SK-N-SH (cell line): Measurements from ENCODE around the gene HAUS8. TPM values are rescaled to one million over a fixed set of nuclear protein-coding genes. Genes with fewer than 3 reads are reported as not detected.

ENCODE experiments used
- CTCF ChIA-PET: fragments of 300-600, 350-600 bp; formaldehyde crosslinking; extraction: SDS; loops from one replicate; lab custom pipeline; 2021; lab: Yijun Ruan, JAX
- POLR2A ChIA-PET: fragments of 350-600 bp; sonication (Branson Sonifier 250); formaldehyde crosslinking; extraction: SDS; loops from one replicate; lab custom pipeline; 2020; ENCODE audit warnings: antibody characterized with exemption, inconsistent platforms; lab: Yijun Ruan, JAX
- DNase-seq: peaks from one replicate; pipeline ENCODE4 v3.0.0; 2012
- H2AFZ ChIP-seq: fragments of 200-600 bp; sonication (generic); 2 replicates; pipeline ENCODE4 v1.8.1; 2016; ENCODE audit warnings: antibody characterized with exemption, mild to moderate bottlenecking, low read depth
- H3F3A ChIP-seq: fragments of 200-600 bp; sonication (generic); replicated peaks from 2 replicates; pipeline ENCODE3; 2016; ENCODE audit warnings: antibody characterized with exemption, mild to moderate bottlenecking; ENCODE audit not compliant: insufficient read depth
- H3K27ac ChIP-seq, 2 experiments: fragments of 200-500 bp in 1 of 2; fragments of 200-600 bp in 1 of 2; sonication (Bioruptor generic) in 1 of 2; sonication (generic), shearing (Covaris generic) in 1 of 2; 2 replicates each; pipeline versions ENCODE4 v1.5.1 to v1.6.1; 2014 to 2016; ENCODE audit warnings: low read depth in 2 of 2, inconsistent platforms in 1 of 2, low read length in 1 of 2, mild to moderate bottlenecking in 1 of 2, mixed read lengths in 1 of 2
- H3K27me3 ChIP-seq: fragments of 200-600 bp; sonication (generic), shearing (Covaris generic); 2 replicates; pipeline ENCODE4 v1.6.1; 2016; ENCODE audit warnings: mixed run types; ENCODE audit not compliant: insufficient read depth
- H3K36me3 ChIP-seq, 2 experiments: fragments of 200-500 bp in 1 of 2; fragments of 200-600 bp in 1 of 2; sonication (Bioruptor generic) in 1 of 2; sonication (generic) in 1 of 2; replicated peaks in 1 of 2; 2 replicates each; pipeline versions ENCODE3 to v1.5.1; 2014 to 2016; ENCODE audit warnings: low read length in 1 of 2, mild to moderate bottlenecking in 1 of 2; ENCODE audit not compliant: insufficient read depth in 2 of 2, control insufficient read depth in 1 of 2
- H3K4me1 ChIP-seq, 2 experiments: fragments of 200-500 bp in 1 of 2; fragments of 200-600 bp in 1 of 2; sonication (Bioruptor generic) in 1 of 2; sonication (generic), shearing (Covaris generic) in 1 of 2; 2 replicates each; pipeline versions ENCODE4 v1.5.1 to v1.6.1; 2014 to 2016; ENCODE audit warnings: low read depth in 1 of 2, low read length in 1 of 2, mixed run types in 1 of 2; ENCODE audit not compliant: insufficient read depth in 2 of 2, control insufficient read depth in 1 of 2
- H3K4me2 ChIP-seq: fragments of 200-600 bp; sonication (generic), shearing (Covaris generic); 2 replicates; pipeline ENCODE4 v1.6.1; 2017; ENCODE audit warnings: mixed run types
- H3K4me3 ChIP-seq, 2 experiments: fragments of 200-500 bp in 1 of 2; fragments of 200-600 bp in 1 of 2; sonication (Bioruptor generic) in 1 of 2; sonication (generic), shearing (Covaris generic) in 1 of 2; 2 replicates each; pipeline versions ENCODE4 v1.5.1 to v1.8.1; 2014 to 2016; ENCODE audit warnings: low read depth in 2 of 2, inconsistent platforms in 1 of 2, low read length in 1 of 2, mild to moderate bottlenecking in 1 of 2, mixed read lengths in 1 of 2, moderate library complexity in 1 of 2
- H3K79me2 ChIP-seq: fragments of 200-600 bp; sonication (generic); 2 replicates; pipeline ENCODE4 v1.8.1; 2017; ENCODE audit warnings: mild to moderate bottlenecking; ENCODE audit not compliant: insufficient read depth
- H3K9ac ChIP-seq: fragments of 200-600 bp; sonication (generic); 2 replicates; pipeline ENCODE4 v1.6.1; 2017; ENCODE audit warnings: mixed run types
- H3K9me2 ChIP-seq: fragments of 200-600 bp; sonication (generic); 2 replicates; pipeline ENCODE4 v1.6.1; 2017; ENCODE audit warnings: mixed run types
- H3K9me3 ChIP-seq: fragments of 200-600 bp; sonication (generic); 2 replicates; pipeline ENCODE4 v1.6.1; 2017; ENCODE audit warnings: mixed run types, mild to moderate bottlenecking, moderate library complexity
- H4K20me1 ChIP-seq: fragments of 200-600 bp; sonication (generic); 2 replicates; pipeline ENCODE4 v1.6.1; 2017; ENCODE audit warnings: mild to moderate bottlenecking, mixed run types; ENCODE audit not compliant: insufficient read depth
- CHD2 ChIP-seq: fragments of 150-350 bp; IDR thresholded peaks from 2 replicates; pipeline ENCODE4 v1.6.1; 2018; ENCODE audit warnings: low read length; ENCODE audit not compliant: partially characterized antibody
- ELF1 ChIP-seq: IDR thresholded peaks from 2 replicates; pipeline ENCODE4 v1.4.0; 2012
- EP300 ChIP-seq, 2 experiments: IDR thresholded peaks; 2 replicates each; pipeline versions ENCODE4 v1.4.0 to v1.6.1; 2012; ENCODE audit warnings: borderline replicate concordance in 1 of 2, low read depth in 1 of 2, low read length in 1 of 2
- JUND ChIP-seq: IDR thresholded peaks from 2 replicates; pipeline ENCODE4 v1.4.0; 2012
- MEF2A ChIP-seq: IDR thresholded peaks from 2 replicates; pipeline ENCODE4 v1.4.0; 2012; ENCODE audit warnings: low read depth, borderline replicate concordance
- NFIC ChIP-seq: IDR thresholded peaks from 2 replicates; pipeline ENCODE4 v1.4.0; 2012; ENCODE audit warnings: borderline replicate concordance
- POLR2AphosphoS5 ChIP-seq: IDR thresholded peaks from 2 replicates; pipeline ENCODE4 v1.6.1; 2012; ENCODE audit warnings: low read depth, low read length
- RCOR1 ChIP-seq: fragments of 150-350 bp; IDR thresholded peaks from 2 replicates; pipeline ENCODE4 v1.6.1; 2017; ENCODE audit warnings: antibody characterized with exemption, low read length
- TAF1 ChIP-seq: IDR thresholded peaks from 2 replicates; pipeline ENCODE4 v1.6.1; 2012; ENCODE audit warnings: low read depth, mild to moderate bottlenecking, low read length, moderate library complexity, borderline replicate concordance
- TCF12 ChIP-seq: IDR thresholded peaks from 2 replicates; pipeline ENCODE4 v1.4.0; 2012
- YY1 ChIP-seq: IDR thresholded peaks from 2 replicates; pipeline ENCODE4 v1.4.0; 2012; ENCODE audit warnings: low read depth, mild to moderate bottlenecking
- WGBS: methylation state at CpG from one replicate; pipeline ENCODE4 v1.1.6; 2017; ENCODE audit warnings: low lambda C conversion rate; 5-methylcytosine and 5-hydroxymethylcytosine counted together
- polyA plus RNA-seq, 3 experiments: library from polyadenylated mRNA; depleted of rRNA; stranded (reverse); fragments of >200 nt; gene quantifications; 2 replicates each; pipeline ENCODE4 v1.2.3, GENCODE V29; 2012
- TF ChIP-seq, protein P1 (sequence below): fragments of 200-600 bp; sonication (generic); IDR thresholded peaks from 2 replicates; pipeline ENCODE4 v1.6.1; 2017; ENCODE audit warnings: antibody characterized with exemption, mild to moderate bottlenecking, moderate library complexity
- TF ChIP-seq, protein P2 (sequence below): IDR thresholded peaks from 2 replicates; pipeline ENCODE4 v1.4.0; 2012; ENCODE audit warnings: low read depth, borderline replicate concordance
- TF ChIP-seq, protein P3 (sequence below): IDR thresholded peaks from 2 replicates; pipeline ENCODE4; 2012
- TF ChIP-seq, protein P4 (sequence below): fragments of 150-350 bp; IDR thresholded peaks from 2 replicates; pipeline ENCODE4 v1.6.1; 2017; ENCODE audit warnings: antibody characterized with exemption, low read length, low read depth, borderline replicate concordance
- TF ChIP-seq, protein P5 (sequence below): fragments of 150-350 bp; IDR thresholded peaks from 2 replicates; pipeline ENCODE4 v1.6.1; 2016; ENCODE audit warnings: mild to moderate bottlenecking, low read depth, low read length

The HAUS8 gene
- polyA plus RNA-seq, 1 of the 3 experiments (the other 2 are of a cell fraction) = 9.6 TPM

DNA sequence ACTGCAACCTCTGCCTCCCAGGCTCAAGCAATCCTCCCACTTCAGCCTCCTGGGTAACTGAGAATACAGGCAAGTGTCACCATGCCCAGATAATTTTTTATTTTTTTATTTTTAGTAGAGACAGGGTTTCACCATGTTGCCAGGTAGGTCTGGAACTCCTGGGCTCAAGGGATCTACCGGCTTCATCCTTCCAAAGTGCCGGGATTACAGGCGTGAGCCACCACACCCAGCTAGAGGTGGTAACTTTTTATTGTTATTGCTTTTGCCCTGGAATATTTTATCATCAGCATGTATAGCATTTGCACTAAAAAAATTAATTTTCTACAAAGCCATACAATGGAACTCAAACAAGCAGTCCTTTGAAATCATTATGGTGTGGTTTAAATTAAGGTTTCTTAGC lies 14.0 kb downstream of the HAUS8 start:
- Histone ChIP-seq H3K9ac (no peak overlapping the region), H4K20me1 (no peaks in the 10 kb centered on the region), H3K9me3 (0 out of 2 replicates have a peak, but pooled peaks cover 4% of the 10 kb centered on the region), H3K27ac (no peak overlapping the region), H3K4me3 (no peak overlapping the region), H3K36me3 (peaks cover 19 to 47% of the 10 kb centered on the region in 2 experiments), H3K4me1 (no peaks in the 10 kb centered on the region), H2AFZ (no peak overlapping the region), H3K4me2 (no peak overlapping the region), H3K79me2 (peaks cover 34% of the 10 kb centered on the region), H3F3A (peaks cover 2% of the 10 kb centered on the region), H3K9me2 (no peaks in the 10 kb centered on the region), H3K27me3 (no peaks in the 10 kb centered on the region)
- DNase-seq = no peak
- TF ChIP-seq, protein P1, sequence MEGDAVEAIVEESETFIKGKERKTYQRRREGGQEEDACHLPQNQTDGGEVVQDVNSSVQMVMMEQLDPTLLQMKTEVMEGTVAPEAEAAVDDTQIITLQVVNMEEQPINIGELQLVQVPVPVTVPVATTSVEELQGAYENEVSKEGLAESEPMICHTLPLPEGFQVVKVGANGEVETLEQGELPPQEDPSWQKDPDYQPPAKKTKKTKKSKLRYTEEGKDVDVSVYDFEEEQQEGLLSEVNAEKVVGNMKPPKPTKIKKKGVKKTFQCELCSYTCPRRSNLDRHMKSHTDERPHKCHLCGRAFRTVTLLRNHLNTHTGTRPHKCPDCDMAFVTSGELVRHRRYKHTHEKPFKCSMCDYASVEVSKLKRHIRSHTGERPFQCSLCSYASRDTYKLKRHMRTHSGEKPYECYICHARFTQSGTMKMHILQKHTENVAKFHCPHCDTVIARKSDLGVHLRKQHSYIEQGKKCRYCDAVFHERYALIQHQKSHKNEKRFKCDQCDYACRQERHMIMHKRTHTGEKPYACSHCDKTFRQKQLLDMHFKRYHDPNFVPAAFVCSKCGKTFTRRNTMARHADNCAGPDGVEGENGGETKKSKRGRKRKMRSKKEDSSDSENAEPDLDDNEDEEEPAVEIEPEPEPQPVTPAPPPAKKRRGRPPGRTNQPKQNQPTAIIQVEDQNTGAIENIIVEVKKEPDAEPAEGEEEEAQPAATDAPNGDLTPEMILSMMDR = no peak
- no peak for TF ChIP-seq YY1
- TF ChIP-seq, protein P2, sequence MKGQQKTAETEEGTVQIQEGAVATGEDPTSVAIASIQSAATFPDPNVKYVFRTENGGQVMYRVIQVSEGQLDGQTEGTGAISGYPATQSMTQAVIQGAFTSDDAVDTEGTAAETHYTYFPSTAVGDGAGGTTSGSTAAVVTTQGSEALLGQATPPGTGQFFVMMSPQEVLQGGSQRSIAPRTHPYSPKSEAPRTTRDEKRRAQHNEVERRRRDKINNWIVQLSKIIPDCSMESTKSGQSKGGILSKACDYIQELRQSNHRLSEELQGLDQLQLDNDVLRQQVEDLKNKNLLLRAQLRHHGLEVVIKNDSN = no peak
- TF ChIP-seq, protein P3, sequence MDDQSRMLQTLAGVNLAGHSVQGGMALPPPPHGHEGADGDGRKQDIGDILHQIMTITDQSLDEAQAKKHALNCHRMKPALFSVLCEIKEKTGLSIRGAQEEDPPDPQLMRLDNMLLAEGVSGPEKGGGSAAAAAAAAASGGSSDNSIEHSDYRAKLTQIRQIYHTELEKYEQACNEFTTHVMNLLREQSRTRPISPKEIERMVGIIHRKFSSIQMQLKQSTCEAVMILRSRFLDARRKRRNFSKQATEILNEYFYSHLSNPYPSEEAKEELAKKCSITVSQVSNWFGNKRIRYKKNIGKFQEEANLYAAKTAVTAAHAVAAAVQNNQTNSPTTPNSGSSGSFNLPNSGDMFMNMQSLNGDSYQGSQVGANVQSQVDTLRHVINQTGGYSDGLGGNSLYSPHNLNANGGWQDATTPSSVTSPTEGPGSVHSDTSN = no peak
- TF ChIP-seq POLR2AphosphoS5 = no peak
- TF ChIP-seq RCOR1 = no peak
- TF ChIP-seq TCF12 = no peak
- TF ChIP-seq, protein P4, sequence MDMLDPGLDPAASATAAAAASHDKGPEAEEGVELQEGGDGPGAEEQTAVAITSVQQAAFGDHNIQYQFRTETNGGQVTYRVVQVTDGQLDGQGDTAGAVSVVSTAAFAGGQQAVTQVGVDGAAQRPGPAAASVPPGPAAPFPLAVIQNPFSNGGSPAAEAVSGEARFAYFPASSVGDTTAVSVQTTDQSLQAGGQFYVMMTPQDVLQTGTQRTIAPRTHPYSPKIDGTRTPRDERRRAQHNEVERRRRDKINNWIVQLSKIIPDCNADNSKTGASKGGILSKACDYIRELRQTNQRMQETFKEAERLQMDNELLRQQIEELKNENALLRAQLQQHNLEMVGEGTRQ = no peak
- no peak for TF ChIP-seq JUND
- TF ChIP-seq CHD2 = no peak
- no peak for TF ChIP-seq MEF2A
- no peak for TF ChIP-seq ELF1
- TF ChIP-seq, protein P5, sequence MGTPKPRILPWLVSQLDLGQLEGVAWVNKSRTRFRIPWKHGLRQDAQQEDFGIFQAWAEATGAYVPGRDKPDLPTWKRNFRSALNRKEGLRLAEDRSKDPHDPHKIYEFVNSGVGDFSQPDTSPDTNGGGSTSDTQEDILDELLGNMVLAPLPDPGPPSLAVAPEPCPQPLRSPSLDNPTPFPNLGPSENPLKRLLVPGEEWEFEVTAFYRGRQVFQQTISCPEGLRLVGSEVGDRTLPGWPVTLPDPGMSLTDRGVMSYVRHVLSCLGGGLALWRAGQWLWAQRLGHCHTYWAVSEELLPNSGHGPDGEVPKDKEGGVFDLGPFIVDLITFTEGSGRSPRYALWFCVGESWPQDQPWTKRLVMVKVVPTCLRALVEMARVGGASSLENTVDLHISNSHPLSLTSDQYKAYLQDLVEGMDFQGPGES = no peak
- TF ChIP-seq TAF1 = no peak
- no peak for TF ChIP-seq NFIC
- TF ChIP-seq EP300 (IDR thresholded peaks at IDR 0.05; ENCODE audit: borderline replicate concordance in 1 of 2, low read depth in 1 of 2, low read length in 1 of 2) = no peak
- ChIA-PET POLR2A (no interaction called here), CTCF (interaction anchor here (1.4 kb wide), 1 partner anchor 9 kb away, joined by 9 read pairs; no protein-coding TSS in a partner anchor)
- WGBS = 100% methylated on average over 3 of the region's 3 CpGs
